HEK293T (cell line): ENCODE measurements around the gene ABCA4.

ENCODE experiments used
- CTCF ChIA-PET: fragments of 350-600 bp; formaldehyde crosslinking; extraction: SDS; loops from one replicate; lab custom pipeline; 2021; ENCODE audit warnings: antibody characterized with exemption, inconsistent platforms; lab: Yijun Ruan, JAX
- POLR2A ChIA-PET: fragments of 350-600 bp; formaldehyde crosslinking; extraction: SDS; loops from one replicate; lab custom pipeline; 2020; ENCODE audit warnings: antibody characterized with exemption, inconsistent platforms; lab: Yijun Ruan, JAX
- DNase-seq: peaks from one replicate; pipeline ENCODE4 v3.0.0; 2012; ENCODE audit warnings: mixed read lengths; ENCODE audit errors: extremely low spot score
- ARNT ChIP-seq: fragments of 450-650 bp; IDR thresholded peaks from 2 replicates; pipeline ENCODE4 v1.6.1; 2017; ENCODE audit warnings: mild to moderate bottlenecking
- BHLHE40 ChIP-seq: fragments of 450-650 bp; IDR thresholded peaks from 2 replicates; pipeline ENCODE4 v1.6.1; 2016; ENCODE audit warnings: mild to moderate bottlenecking, moderate library complexity, borderline replicate concordance
- CTBP1 ChIP-seq: fragments of 450-650 bp; IDR thresholded peaks from 2 replicates; pipeline ENCODE4 v1.6.1; 2016; ENCODE audit warnings: borderline replicate concordance
- ELF4 ChIP-seq: fragments of 450-650 bp; IDR thresholded peaks from 2 replicates; pipeline ENCODE4 v1.6.1; 2017; ENCODE audit warnings: antibody characterized with exemption
- FOXA1 ChIP-seq: fragments of 450-650 bp; IDR thresholded peaks from 2 replicates; pipeline ENCODE4 v1.6.1; 2016; ENCODE audit warnings: mild to moderate bottlenecking
- FOXK2 ChIP-seq: fragments of 450-650 bp; IDR thresholded peaks from 2 replicates; pipeline ENCODE4 v1.6.1; 2016; ENCODE audit warnings: mild to moderate bottlenecking
- FOXM1 ChIP-seq: fragments of 450-650 bp; IDR thresholded peaks from 2 replicates; pipeline ENCODE4 v1.6.1; 2017; ENCODE audit warnings: mild to moderate bottlenecking, borderline replicate concordance
- HDGF ChIP-seq: fragments of 450-650 bp; IDR thresholded peaks from 2 replicates; pipeline ENCODE4 v1.6.1; 2017; ENCODE audit warnings: antibody characterized with exemption, borderline replicate concordance
- L3MBTL2 ChIP-seq: fragments of 450-650 bp; conservative IDR thresholded peaks from 2 replicates; pipeline ENCODE4 v1.6.1; 2016; ENCODE audit warnings: mild to moderate bottlenecking
- LEF1 ChIP-seq: fragments of 450-650 bp; IDR thresholded peaks from 2 replicates; pipeline ENCODE4 v1.6.1; 2017; ENCODE audit warnings: mild to moderate bottlenecking, borderline replicate concordance
- NFRKB ChIP-seq: fragments of 450-650 bp; IDR thresholded peaks from 2 replicates; pipeline ENCODE4 v1.6.1; 2016; ENCODE audit warnings: mild to moderate bottlenecking, moderate library complexity
- PKNOX1 ChIP-seq: fragments of 450-650 bp; IDR thresholded peaks from 2 replicates; pipeline ENCODE4 v1.6.1; 2016
- SP1 ChIP-seq: fragments of 450-650 bp; IDR thresholded peaks from 2 replicates; pipeline ENCODE4 v1.6.1; 2017
- SUZ12 ChIP-seq: fragments of 450-650 bp; IDR thresholded peaks from 2 replicates; pipeline ENCODE4 v1.6.1; 2016; ENCODE audit warnings: mild to moderate bottlenecking
- TARDBP ChIP-seq: fragments of 450-650 bp; IDR thresholded peaks from 2 replicates; pipeline ENCODE4 v1.6.1; 2016
- ZNF384 ChIP-seq: fragments of 450-650 bp; IDR thresholded peaks from 2 replicates; pipeline ENCODE4 v1.6.1; 2016

ABCA4 gene

DNA sequence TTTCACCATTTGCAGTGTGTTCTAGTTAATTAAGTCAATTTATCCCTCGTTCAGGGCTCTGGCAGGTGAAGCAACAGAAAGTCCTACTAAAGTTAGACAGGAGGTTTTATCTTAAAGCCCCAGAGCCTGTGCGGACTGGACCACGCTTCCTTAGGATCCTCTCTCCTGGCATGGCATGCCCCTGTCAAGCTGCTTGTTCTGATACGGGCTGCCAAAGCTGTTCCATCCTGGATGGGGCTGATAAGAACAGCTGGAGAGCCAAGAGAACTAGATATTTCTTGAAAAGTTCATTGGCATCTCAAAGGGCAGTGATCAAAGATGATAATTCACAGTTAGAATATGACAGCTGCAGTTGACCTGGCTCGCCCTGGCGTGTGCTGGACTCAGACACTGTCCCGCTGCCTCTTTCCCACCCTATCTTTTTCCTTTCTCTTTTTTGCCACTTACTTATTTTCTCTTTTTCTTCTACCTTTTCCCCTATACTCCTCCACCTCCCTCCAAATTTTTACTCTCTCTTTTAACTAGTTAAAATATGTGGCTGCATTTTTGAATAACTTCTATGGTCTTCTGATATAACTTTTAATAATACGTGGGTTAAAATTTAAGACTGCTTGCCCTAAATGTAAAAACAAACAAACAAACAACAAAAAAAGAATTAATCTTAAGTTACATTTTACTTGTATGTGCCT lies 96.7 kb downstream of the ABCA4 start:
- DNase-seq, result no peak
- CTCF ChIA-PET, result interaction anchor here (0.6 to 5.0 kb wide), 4 partner anchors 11 to 312 kb away, joined by 3 to 66 read pairs (median 22); no protein-coding TSS in a partner anchor

GRCh38 chr1:94022471-94023189 lies 98.3 kb downstream of the ABCA4 start:
- TF ChIP-seq NFRKB (no peak), ARNT (no peak), SP1 (no peak), FOXA1 (no peak), PKNOX1 (no peak), L3MBTL2 (no peak), ELF4 (no peak), TARDBP (no peak), HDGF (no peak), LEF1 (no peak)
- POLR2A ChIA-PET, result no interaction called here
- no peak for DNase-seq
- CTCF ChIA-PET, result interaction anchor here (1.1 to 2.5 kb wide), 3 partner anchors 12 to 313 kb away, joined by 4 to 18 read pairs (median 7); no protein-coding TSS in a partner anchor

More for the DNA sequence above, 96.7 kb downstream of the ABCA4 start:
- TF ChIP-seq ZNF384 (no peak), FOXA1 (no peak), FOXM1 (no peak), ARNT (no peak), CTBP1 (no peak), FOXK2 (no peak), BHLHE40 (no peak), L3MBTL2 (no peak), LEF1 (no peak), NFRKB (no peak), TARDBP (no peak), ELF4 (no peak), PKNOX1 (no peak), SP1 (no peak)
- POLR2A ChIA-PET, result no interaction called here

DNA sequence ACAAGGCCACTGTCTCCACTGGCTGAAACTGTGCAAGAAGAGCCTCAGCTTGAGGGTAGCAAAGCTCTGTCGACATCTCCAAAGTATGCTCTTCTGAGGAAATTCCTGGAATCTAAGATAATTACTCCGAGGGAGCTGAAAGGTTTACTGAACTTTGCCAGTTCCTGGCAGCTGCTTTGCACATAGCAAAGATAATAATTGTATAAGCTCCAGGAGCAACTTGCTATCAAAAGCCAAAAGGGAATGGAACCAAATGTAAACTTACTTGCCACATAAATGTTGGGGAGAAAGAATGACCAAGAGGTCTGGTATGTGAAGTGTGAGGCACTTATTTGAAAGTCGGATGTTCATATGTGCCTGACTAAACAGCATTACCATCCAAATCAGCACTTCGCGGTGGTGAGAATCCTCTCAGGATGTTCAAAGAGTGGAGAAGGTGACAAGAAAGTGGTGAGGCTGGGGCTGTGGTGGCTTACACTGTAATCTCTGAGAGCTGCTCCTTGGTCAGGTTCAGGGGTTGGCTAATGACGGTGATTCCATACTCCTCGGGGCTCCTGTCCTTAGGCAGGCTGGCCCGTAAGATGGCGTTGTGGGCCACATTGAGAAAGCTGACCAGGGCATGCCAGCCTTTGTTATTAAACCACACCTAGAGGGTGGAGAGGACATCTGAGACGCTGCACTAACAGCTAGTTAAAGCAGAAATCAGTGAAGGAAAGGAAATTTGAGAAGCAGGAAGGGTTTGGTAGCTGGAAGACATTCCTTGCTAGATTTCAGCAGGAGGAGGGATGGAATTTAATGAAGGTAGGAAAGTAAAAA lies 100.0 kb downstream of the ABCA4 start:
- no peak for DNase-seq
- TF ChIP-seq PKNOX1 (no peak), LEF1 (no peak), ZNF384 (no peak)
- CTCF ChIA-PET, result interaction anchor here (1.0 to 2.5 kb wide), 3 partner anchors 19 to 315 kb away, joined by 3 to 18 read pairs (median 8); no protein-coding TSS in a partner anchor
- POLR2A ChIA-PET, result interaction anchor here (1.0 to 1.2 kb wide), 2 partner anchors 11 to 142 kb away, joined by 3 read pairs; partner anchors contain the start of gene DNTTIP2

DNA sequence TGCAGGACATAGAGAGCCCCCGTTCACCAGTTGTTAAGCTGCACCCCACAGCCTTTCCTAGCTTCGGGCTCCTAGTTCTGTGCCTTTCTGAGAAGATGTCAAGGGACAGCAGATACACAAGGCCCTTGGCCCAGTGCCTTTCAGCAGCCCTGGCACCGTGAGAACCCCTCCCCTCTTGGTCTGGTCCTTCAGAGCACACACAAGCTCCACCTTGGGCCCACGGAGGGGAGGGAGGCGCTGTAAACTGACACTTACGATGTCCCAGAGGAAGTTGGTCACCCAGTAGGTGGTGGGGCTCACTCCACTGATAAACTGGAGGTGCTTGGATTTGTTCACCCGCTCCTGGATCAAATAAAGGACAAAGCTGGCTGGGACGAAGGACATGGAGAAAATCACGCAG lies 101.6 kb downstream of the ABCA4 start:
- no peak for DNase-seq
- ChIA-PET POLR2A (no interaction called here), CTCF (interaction anchor here (0.6 kb wide), 1 partner anchor 1057 kb away, joined by 6 read pairs; no protein-coding TSS in a partner anchor)
- TF ChIP-seq LEF1 (no peak), PKNOX1 (no peak), NFRKB (no peak), CTBP1 (no peak), SP1 (no peak)

- DNase-seq, result no peak
- ChIA-PET CTCF (interaction anchor here (3.2 kb wide), 1 partner anchor 9 kb away, joined by 15 read pairs; no protein-coding TSS in a partner anchor), POLR2A (no interaction called here)
- no peak for TF ChIP-seq FOXM1
- TF ChIP-seq ELF4, result no peak
- TF ChIP-seq NFRKB, result no peak
- no peak for TF ChIP-seq FOXA1
- no peak for TF ChIP-seq ARNT
- no peak for TF ChIP-seq ZNF384
- TF ChIP-seq LEF1, result no peak
- no peak for TF ChIP-seq BHLHE40
- no peak for TF ChIP-seq PKNOX1
- no peak for TF ChIP-seq SUZ12
- no peak for TF ChIP-seq CTBP1
- TF ChIP-seq SP1, result no peak
- no peak for TF ChIP-seq HDGF
- TF ChIP-seq L3MBTL2, result no peak
- no peak for TF ChIP-seq TARDBP
- TF ChIP-seq FOXK2, result no peak
Measured at GRCh38 chr1:94017155-94017829, 103.7 kb downstream of the ABCA4 start.
